Measurements from ENCODE around the gene RERE.
"Not testable (repeated sequence)": the region's sequence is repeated elsewhere in the genome, so short reads cannot be mapped to it uniquely, and the experiment has no call there.

GRCh38 chr1:8727316-8727715 is 90.1 kb downstream of the RERE start:
- not testable (repeated sequence) for TF ChIP-seq POLR2A (IDR thresholded peaks at IDR 0.05; ENCODE audit: low read depth, low read length); TAF1 (IDR thresholded peaks at IDR 0.05; ENCODE audit: borderline replicate concordance, low read depth, low read length); POLR2AphosphoS5 (IDR thresholded peaks at IDR 0.05; ENCODE audit: low read depth, low read length)
